ENCODE results near the gene GORASP2.

GRCh38 chr2:170953941-170954340 is 24.9 kb downstream of the GORASP2 start:
- no peak for TF ChIP-seq POLR2AphosphoS5 (IDR thresholded peaks at IDR 0.05)
- no peak for TF ChIP-seq POLR2A (IDR thresholded peaks at IDR 0.05)
- TF ChIP-seq, protein P1, sequence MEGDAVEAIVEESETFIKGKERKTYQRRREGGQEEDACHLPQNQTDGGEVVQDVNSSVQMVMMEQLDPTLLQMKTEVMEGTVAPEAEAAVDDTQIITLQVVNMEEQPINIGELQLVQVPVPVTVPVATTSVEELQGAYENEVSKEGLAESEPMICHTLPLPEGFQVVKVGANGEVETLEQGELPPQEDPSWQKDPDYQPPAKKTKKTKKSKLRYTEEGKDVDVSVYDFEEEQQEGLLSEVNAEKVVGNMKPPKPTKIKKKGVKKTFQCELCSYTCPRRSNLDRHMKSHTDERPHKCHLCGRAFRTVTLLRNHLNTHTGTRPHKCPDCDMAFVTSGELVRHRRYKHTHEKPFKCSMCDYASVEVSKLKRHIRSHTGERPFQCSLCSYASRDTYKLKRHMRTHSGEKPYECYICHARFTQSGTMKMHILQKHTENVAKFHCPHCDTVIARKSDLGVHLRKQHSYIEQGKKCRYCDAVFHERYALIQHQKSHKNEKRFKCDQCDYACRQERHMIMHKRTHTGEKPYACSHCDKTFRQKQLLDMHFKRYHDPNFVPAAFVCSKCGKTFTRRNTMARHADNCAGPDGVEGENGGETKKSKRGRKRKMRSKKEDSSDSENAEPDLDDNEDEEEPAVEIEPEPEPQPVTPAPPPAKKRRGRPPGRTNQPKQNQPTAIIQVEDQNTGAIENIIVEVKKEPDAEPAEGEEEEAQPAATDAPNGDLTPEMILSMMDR (IDR thresholded peaks at IDR 0.05), result no peak
- no peak for TF ChIP-seq EP300 (IDR thresholded peaks at IDR 0.05; ENCODE audit: low read depth)

Data from transverse colon (tissue), 4 donors.